LoVo (cell line): Measurements from ENCODE around the gene MAP2K2.
A peak's percentile ranks its signal among the peaks of the same experiment; 100 is the strongest.
"Not testable (repeated sequence)": the region's sequence is repeated elsewhere in the genome, so short reads cannot be mapped to it uniquely, and the experiment has no call there.

ENCODE experiments used
- DNase-seq: peaks from one replicate; pipeline ENCODE4 v3.0.0-alpha.2; 2016; ENCODE audit warnings: low spot score

Gene MAP2K2

GRCh38 chr19:4130744-4131438 lies 7.0 kb upstream of the MAP2K2 start:
- DNase-seq = peak; percentile 49

GRCh38 chr19:4129050-4129449 lies 5.1 kb upstream of the MAP2K2 start:
- DNase-seq = not testable (repeated sequence)

- not testable (repeated sequence) for DNase-seq
Measured at GRCh38 chr19:4127322-4127721, 3.4 kb upstream of the MAP2K2 start.

GRCh38 chr19:4124638-4125037 lies 716 bp upstream of the MAP2K2 start:
- no peak for DNase-seq

GRCh38 chr19:4122480-4122879 lies 1.4 kb downstream of the MAP2K2 start:
- no peak for DNase-seq

GRCh38 chr19:4121815-4122214 lies 2.1 kb downstream of the MAP2K2 start:
- no peak for DNase-seq

GRCh38 chr19:4121273-4121612 lies 2.7 kb downstream of the MAP2K2 start:
- no peak for DNase-seq

GRCh38 chr19:4120559-4121272 lies 3.2 kb downstream of the MAP2K2 start:
- DNase-seq = no peak

- DNase-seq = no peak
Measured at GRCh38 chr19:4119763-4120162, 4.2 kb downstream of the MAP2K2 start.

- no peak for DNase-seq
Measured at GRCh38 chr19:4115818-4116385, 8.0 kb downstream of the MAP2K2 start.

GRCh38 chr19:4115050-4115817 lies 8.7 kb downstream of the MAP2K2 start:
- no peak for DNase-seq

GRCh38 chr19:4114181-4114580 lies 9.7 kb downstream of the MAP2K2 start:
- DNase-seq = no peak

- no peak for DNase-seq
Measured at GRCh38 chr19:4113398-4114088, 10.4 kb downstream of the MAP2K2 start.

- no peak for DNase-seq
Measured at GRCh38 chr19:4112367-4112766, 11.6 kb downstream of the MAP2K2 start.

- DNase-seq = no peak
Measured at GRCh38 chr19:4109626-4109945, 14.3 kb downstream of the MAP2K2 start.

GRCh38 chr19:4108767-4109625 lies 14.9 kb downstream of the MAP2K2 start:
- DNase-seq = no peak

- DNase-seq = no peak
Measured at GRCh38 chr19:4103080-4103433, 20.9 kb downstream of the MAP2K2 start.

GRCh38 chr19:4102339-4103079 lies 21.4 kb downstream of the MAP2K2 start:
- no peak for DNase-seq

- no peak for DNase-seq
Measured at GRCh38 chr19:4101496-4101770, 22.5 kb downstream of the MAP2K2 start.

- no peak for DNase-seq
Measured at GRCh38 chr19:4100647-4101495, 23.1 kb downstream of the MAP2K2 start.
